HFFc6 (cell line): ENCODE measurements around the gene CHST13. TPM values are rescaled to one million over a fixed set of nuclear protein-coding genes. Genes with fewer than 3 reads are reported as not detected.
"Not testable (repeated sequence)": the region's sequence is repeated elsewhere in the genome, so short reads cannot be mapped to it uniquely, and the experiment has no call there.

Source experiments
- DNase-seq: peaks from one replicate; pipeline ENCODE4 v3.0.0-alpha.2; 2018
- H3K27ac Mint-ChIP-seq: 2 replicates; pipeline ENCODE4 v1.8.0; 2020; ENCODE audit warnings: mild to moderate bottlenecking, mixed read lengths
- H3K27me3 Mint-ChIP-seq: 2 replicates; pipeline ENCODE4 v1.8.0; 2021; ENCODE audit warnings: mild to moderate bottlenecking, moderate library complexity, mixed read lengths; ENCODE audit not compliant: insufficient read depth
- H3K36me3 Mint-ChIP-seq: 2 replicates; pipeline ENCODE4 v1.8.0; 2021; ENCODE audit warnings: low read depth, mixed read lengths
- H3K4me1 Mint-ChIP-seq: 2 replicates; pipeline ENCODE4 v1.8.0; 2020; ENCODE audit warnings: low read depth, mixed read lengths
- H3K4me3 Mint-ChIP-seq: 2 replicates; pipeline ENCODE4 v1.8.0; 2020; ENCODE audit warnings: mild to moderate bottlenecking, moderate library complexity, mixed read lengths
- H3K9me3 Mint-ChIP-seq: 2 replicates; pipeline ENCODE4 v1.8.0; 2020; ENCODE audit warnings: mild to moderate bottlenecking, mixed read lengths
- total RNA-seq, 6 experiments: library from RNA; stranded (reverse); fragmentation: NEBNext Ultra II Directional; extraction: Animal tissue kit (Norgen Biotek cat#: 25700); gene quantifications; 2 replicates in 1 of 6; 3 replicates in 5 of 6; pipeline ENCODE4 v1.2.3, GENCODE V29; 2021
- TF ChIP-seq, protein P1 (sequence below): fragments of 200-600 bp; sonication (generic); IDR thresholded peaks from 2 replicates; pipeline ENCODE4 v1.5.0; 2021; ENCODE audit warnings: antibody characterized with exemption, mild to moderate bottlenecking

Gene CHST13
- total RNA-seq, 6 experiments from 2014 or later = not detected

- no peak overlapping the region for H3K27ac Mint-ChIP-seq
- peaks cover 20% of the 10 kb centered on the region for H3K27me3 Mint-ChIP-seq
- H3K36me3 Mint-ChIP-seq = no peaks in the 10 kb centered on the region
- TF ChIP-seq, protein P1, sequence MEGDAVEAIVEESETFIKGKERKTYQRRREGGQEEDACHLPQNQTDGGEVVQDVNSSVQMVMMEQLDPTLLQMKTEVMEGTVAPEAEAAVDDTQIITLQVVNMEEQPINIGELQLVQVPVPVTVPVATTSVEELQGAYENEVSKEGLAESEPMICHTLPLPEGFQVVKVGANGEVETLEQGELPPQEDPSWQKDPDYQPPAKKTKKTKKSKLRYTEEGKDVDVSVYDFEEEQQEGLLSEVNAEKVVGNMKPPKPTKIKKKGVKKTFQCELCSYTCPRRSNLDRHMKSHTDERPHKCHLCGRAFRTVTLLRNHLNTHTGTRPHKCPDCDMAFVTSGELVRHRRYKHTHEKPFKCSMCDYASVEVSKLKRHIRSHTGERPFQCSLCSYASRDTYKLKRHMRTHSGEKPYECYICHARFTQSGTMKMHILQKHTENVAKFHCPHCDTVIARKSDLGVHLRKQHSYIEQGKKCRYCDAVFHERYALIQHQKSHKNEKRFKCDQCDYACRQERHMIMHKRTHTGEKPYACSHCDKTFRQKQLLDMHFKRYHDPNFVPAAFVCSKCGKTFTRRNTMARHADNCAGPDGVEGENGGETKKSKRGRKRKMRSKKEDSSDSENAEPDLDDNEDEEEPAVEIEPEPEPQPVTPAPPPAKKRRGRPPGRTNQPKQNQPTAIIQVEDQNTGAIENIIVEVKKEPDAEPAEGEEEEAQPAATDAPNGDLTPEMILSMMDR = no peak
- H3K9me3 Mint-ChIP-seq = no peaks in the 10 kb centered on the region
- no peaks in the 10 kb centered on the region for H3K4me1 Mint-ChIP-seq
- no peak for DNase-seq
- no peak overlapping the region for H3K4me3 Mint-ChIP-seq
These were observed 9.6 kb downstream of the CHST13 start for GRCh38 chr3:126533506-126533905.

DNA sequence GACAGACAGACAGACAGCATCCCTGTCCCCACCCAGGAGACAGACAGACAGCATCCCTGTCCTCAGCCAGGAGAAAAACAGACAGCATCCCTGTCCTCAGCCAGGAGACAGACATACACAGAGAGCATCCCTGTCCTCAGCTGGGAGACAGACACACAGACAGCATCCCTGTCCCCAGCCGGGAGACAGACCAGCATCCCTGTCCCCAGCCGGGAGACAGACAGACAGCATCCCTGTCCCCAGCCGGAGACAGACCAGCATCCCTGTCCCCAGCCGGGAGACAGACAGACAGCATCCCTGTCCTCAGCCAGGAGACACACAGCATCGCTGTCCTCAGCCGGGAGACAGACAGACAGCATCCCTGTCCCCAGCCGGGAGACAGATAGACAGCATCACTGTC lies 10.8 kb downstream of the CHST13 start:
- not testable (repeated sequence) for H3K36me3 Mint-ChIP-seq, H3K27ac Mint-ChIP-seq, DNase-seq, H3K9me3 Mint-ChIP-seq, H3K4me1 Mint-ChIP-seq, H3K4me3 Mint-ChIP-seq
- peaks cover 24% of the 10 kb centered on the region for H3K27me3 Mint-ChIP-seq

- no peaks in the 10 kb centered on the region for H3K9me3 Mint-ChIP-seq
- DNase-seq = no peak
- H3K4me3 Mint-ChIP-seq = no peak overlapping the region
- TF ChIP-seq, protein P1 = no peak
- no peaks in the 10 kb centered on the region for H3K36me3 Mint-ChIP-seq
- peaks cover 11% of the 10 kb centered on the region for H3K4me1 Mint-ChIP-seq
- no peak overlapping the region for H3K27ac Mint-ChIP-seq
- peaks cover 24% of the 10 kb centered on the region for H3K27me3 Mint-ChIP-seq
These were observed 11.7 kb downstream of the CHST13 start for GRCh38 chr3:126535636-126536035.

- Mint-ChIP-seq H3K9me3 (no peaks in the 10 kb centered on the region), H3K27me3 (peaks cover 24% of the 10 kb centered on the region), H3K36me3 (no peaks in the 10 kb centered on the region), H3K27ac (no peak overlapping the region), H3K4me3 (no peak overlapping the region), H3K4me1 (peaks cover 16% of the 10 kb centered on the region)
- TF ChIP-seq, protein P1 = no peak
- no peak for DNase-seq
These were observed 12.2 kb downstream of the CHST13 start for GRCh38 chr3:126536126-126536525.

- Mint-ChIP-seq H3K27ac (no peak overlapping the region), H3K36me3 (no peaks in the 10 kb centered on the region), H3K27me3 (peaks cover 19% of the 10 kb centered on the region), H3K4me1 (peaks cover 18% of the 10 kb centered on the region), H3K9me3 (no peaks in the 10 kb centered on the region), H3K4me3 (no peak overlapping the region)
- TF ChIP-seq, protein P1 = no peak
- no peak for DNase-seq
These were observed 13.3 kb downstream of the CHST13 start for GRCh38 chr3:126537116-126537729.

DNA sequence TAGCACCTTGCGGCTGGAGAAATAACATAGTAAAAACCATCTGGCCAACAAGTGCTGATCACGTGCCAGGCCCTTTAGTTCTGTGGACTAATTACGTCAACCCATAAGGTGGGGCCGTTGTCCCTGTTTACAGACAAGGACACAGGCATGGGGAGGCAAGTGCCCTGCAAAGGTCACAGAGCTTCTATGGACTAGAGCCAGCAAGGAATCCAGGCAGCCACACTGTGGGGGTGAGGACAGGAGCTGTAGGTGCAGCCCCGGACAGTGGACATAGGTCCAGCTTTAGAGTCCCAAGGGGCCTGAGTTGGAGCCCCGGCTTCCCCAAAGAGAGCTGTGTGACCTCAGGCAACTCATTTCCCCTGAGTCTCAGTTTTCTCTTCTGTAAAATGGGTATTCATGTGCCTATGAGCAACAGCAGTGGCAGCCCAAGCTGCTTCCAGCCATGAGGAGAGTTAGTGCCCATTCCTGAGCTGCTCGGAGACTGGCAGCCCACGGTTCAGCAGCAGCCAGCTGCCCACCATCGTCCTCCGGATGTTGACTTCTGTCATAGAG lies 13.9 kb downstream of the CHST13 start:
- no peaks in the 10 kb centered on the region for H3K9me3 Mint-ChIP-seq
- no peak for DNase-seq
- H3K4me1 Mint-ChIP-seq = peaks cover 18% of the 10 kb centered on the region
- H3K36me3 Mint-ChIP-seq = no peaks in the 10 kb centered on the region
- H3K27me3 Mint-ChIP-seq = peaks cover 19% of the 10 kb centered on the region
- TF ChIP-seq, protein P1 = no peak
- no peak overlapping the region for H3K27ac Mint-ChIP-seq
- H3K4me3 Mint-ChIP-seq = no peak overlapping the region
